H1 (cell line): ENCODE measurements around the gene TAPBPL.

Source experiments
- BACH1 ChIP-seq: IDR thresholded peaks from 2 replicates; pipeline ENCODE4 v1.6.1; 2012; ENCODE audit warnings: low read length, improper control_type of control experiment
- BRCA1 ChIP-seq: IDR thresholded peaks from 2 replicates; pipeline ENCODE4 v1.6.1; 2012; ENCODE audit warnings: low read depth, low read length, improper control_type of control experiment
- EP300 ChIP-seq, 2 experiments: IDR thresholded peaks; 1 replicate in 1 of 2; 2 replicates in 1 of 2; pipeline ENCODE4 v1.6.1; 2011 to 2012; ENCODE audit warnings: low read depth in 2 of 2, low read length in 2 of 2, mild to moderate bottlenecking in 2 of 2, borderline replicate concordance in 1 of 2, inconsistent platforms in 1 of 2, moderate library complexity in 1 of 2
- EZH2 ChIP-seq: fragments of 200-600 bp; sonication (generic); IDR thresholded peaks from 2 replicates; pipeline ENCODE4 v1.7.1; 2012; ENCODE audit warnings: low read depth, mild to moderate bottlenecking, moderate library complexity, low read length, inconsistent platforms; ENCODE audit not compliant: severe bottlenecking
- GTF2F1 ChIP-seq: IDR thresholded peaks from 2 replicates; pipeline ENCODE4 v1.6.1; 2012; ENCODE audit warnings: low read depth, low read length, improper control_type of control experiment, borderline replicate concordance
- MAX ChIP-seq: IDR thresholded peaks from 2 replicates; pipeline ENCODE4 v1.6.1; 2012; ENCODE audit warnings: inconsistent platforms
- POLR2A ChIP-seq, 2 experiments: IDR thresholded peaks; 1 replicate in 1 of 2; 2 replicates in 1 of 2; pipeline ENCODE4 v1.6.1; 2011; ENCODE audit warnings: low read depth in 2 of 2, low read length in 2 of 2, mild to moderate bottlenecking in 2 of 2; ENCODE audit errors: control extremely low read depth in 1 of 2
- POLR2AphosphoS5 ChIP-seq: IDR thresholded peaks from 2 replicates; pipeline ENCODE4 v1.6.1; 2011; ENCODE audit warnings: low read depth, low read length
- RFX5 ChIP-seq: IDR thresholded peaks from 2 replicates; pipeline ENCODE4 v1.6.1; 2011; ENCODE audit warnings: low read depth, low read length, improper control_type of control experiment, borderline replicate concordance
- RXRA ChIP-seq: IDR thresholded peaks from 2 replicates; pipeline ENCODE4 v1.6.1; 2011; ENCODE audit warnings: low read depth, mild to moderate bottlenecking, low read length, moderate library complexity; ENCODE audit not compliant: insufficient read depth
- SIN3A ChIP-seq, 2 experiments: IDR thresholded peaks in 1 of 2; conservative IDR thresholded peaks in 1 of 2; 2 replicates each; pipeline ENCODE4 v1.6.1; 2011 to 2012; ENCODE audit warnings: low read length in 2 of 2, improper control_type of control experiment in 1 of 2, low read depth in 1 of 2, mild to moderate bottlenecking in 1 of 2
- YY1 ChIP-seq: IDR thresholded peaks from 2 replicates; pipeline ENCODE4 v1.6.1; 2011; ENCODE audit warnings: low read depth, mild to moderate bottlenecking, low read length
- TF ChIP-seq, protein P1 (sequence below), 3 experiments: IDR thresholded peaks; 1 replicate in 2 of 3; 2 replicates in 1 of 3; pipeline versions ENCODE4 v1.5.1 to v1.6.1; 2011; ENCODE audit warnings: low read length in 3 of 3, mild to moderate bottlenecking in 3 of 3, inconsistent platforms in 2 of 3, low read depth in 1 of 3, moderate library complexity in 1 of 3; ENCODE audit not compliant: insufficient read depth in 1 of 3; ENCODE audit errors: control extremely low read depth in 1 of 3

- TF ChIP-seq, protein P1, sequence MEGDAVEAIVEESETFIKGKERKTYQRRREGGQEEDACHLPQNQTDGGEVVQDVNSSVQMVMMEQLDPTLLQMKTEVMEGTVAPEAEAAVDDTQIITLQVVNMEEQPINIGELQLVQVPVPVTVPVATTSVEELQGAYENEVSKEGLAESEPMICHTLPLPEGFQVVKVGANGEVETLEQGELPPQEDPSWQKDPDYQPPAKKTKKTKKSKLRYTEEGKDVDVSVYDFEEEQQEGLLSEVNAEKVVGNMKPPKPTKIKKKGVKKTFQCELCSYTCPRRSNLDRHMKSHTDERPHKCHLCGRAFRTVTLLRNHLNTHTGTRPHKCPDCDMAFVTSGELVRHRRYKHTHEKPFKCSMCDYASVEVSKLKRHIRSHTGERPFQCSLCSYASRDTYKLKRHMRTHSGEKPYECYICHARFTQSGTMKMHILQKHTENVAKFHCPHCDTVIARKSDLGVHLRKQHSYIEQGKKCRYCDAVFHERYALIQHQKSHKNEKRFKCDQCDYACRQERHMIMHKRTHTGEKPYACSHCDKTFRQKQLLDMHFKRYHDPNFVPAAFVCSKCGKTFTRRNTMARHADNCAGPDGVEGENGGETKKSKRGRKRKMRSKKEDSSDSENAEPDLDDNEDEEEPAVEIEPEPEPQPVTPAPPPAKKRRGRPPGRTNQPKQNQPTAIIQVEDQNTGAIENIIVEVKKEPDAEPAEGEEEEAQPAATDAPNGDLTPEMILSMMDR (IDR thresholded peaks at IDR 0.05; ENCODE audit: control extremely low read depth in 1 of 3, insufficient read depth in 1 of 3, low read depth in 1 of 3, low read length in 3 of 3): no peak
- no peak for TF ChIP-seq POLR2A (IDR thresholded peaks at IDR 0.05; ENCODE audit: control extremely low read depth in 1 of 2, low read depth in 2 of 2, low read length in 2 of 2)
- no peak for TF ChIP-seq EP300 (IDR thresholded peaks at IDR 0.05; ENCODE audit: borderline replicate concordance in 1 of 2, low read depth in 2 of 2, low read length in 2 of 2)
- TF ChIP-seq EZH2: no peak
- TF ChIP-seq MAX: no peak
- no peak for TF ChIP-seq YY1
- TF ChIP-seq RXRA: no peak
- TF ChIP-seq POLR2AphosphoS5: no peak
- TF ChIP-seq BACH1: no peak
- TF ChIP-seq GTF2F1: no peak
- TF ChIP-seq BRCA1: no peak
- TF ChIP-seq RFX5: no peak
- no peak for TF ChIP-seq SIN3A (conservative IDR thresholded peaks at IDR 0.05 in 1 of 2, IDR thresholded peaks at IDR 0.05 in 1 of 2; ENCODE audit: low read depth in 1 of 2, low read length in 2 of 2)
Measured at GRCh38 chr12:6428326-6428725, 23.5 kb upstream of the TAPBPL start.
